ENCODE measurements around the gene EFCAB10. TPM values are rescaled to one million over a fixed set of nuclear protein-coding genes. Genes with fewer than 3 reads are reported as not detected.
"Not testable (repeated sequence)": the region's sequence is repeated elsewhere in the genome, so short reads cannot be mapped to it uniquely, and the experiment has no call there.

Gene EFCAB10
- polyA plus RNA-seq, 12 donors: 0.70 to 3.1 (median 1.5) TPM; not detected in 2

GRCh38 chr7:105531792-105532671, 49.3 kb downstream of the EFCAB10 start, which contains the start of gene RINT1:
RINT1 (plus strand) TSS chr7:105532201; CDS start chr7:105532316, 115 bp downstream.
- DNase-seq: peak; percentile 90

- no peak for DNase-seq
These were observed 50.7 kb downstream of the EFCAB10 start for GRCh38 chr7:105530546-105530945.

DNA sequence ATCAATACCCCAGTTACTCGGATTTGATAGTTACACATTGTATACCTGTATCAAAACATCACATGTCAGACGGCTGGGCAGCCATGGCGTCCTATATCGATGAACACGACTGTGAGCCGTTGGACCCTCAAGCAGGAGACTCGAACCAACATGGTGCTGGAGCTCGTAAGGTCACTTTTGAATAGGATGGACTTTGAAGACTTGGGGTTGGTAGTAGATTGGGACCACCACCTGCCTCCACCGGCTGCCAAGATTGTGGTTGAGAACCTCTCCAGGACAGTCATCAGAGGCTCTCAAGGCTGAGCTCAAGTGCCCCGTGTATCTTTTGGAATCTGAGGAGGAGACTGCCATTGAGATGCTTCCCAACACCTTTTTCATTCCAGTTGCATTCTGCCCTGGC, 51.2 kb downstream of the EFCAB10 start:
- DNase-seq: no peak

DNA sequence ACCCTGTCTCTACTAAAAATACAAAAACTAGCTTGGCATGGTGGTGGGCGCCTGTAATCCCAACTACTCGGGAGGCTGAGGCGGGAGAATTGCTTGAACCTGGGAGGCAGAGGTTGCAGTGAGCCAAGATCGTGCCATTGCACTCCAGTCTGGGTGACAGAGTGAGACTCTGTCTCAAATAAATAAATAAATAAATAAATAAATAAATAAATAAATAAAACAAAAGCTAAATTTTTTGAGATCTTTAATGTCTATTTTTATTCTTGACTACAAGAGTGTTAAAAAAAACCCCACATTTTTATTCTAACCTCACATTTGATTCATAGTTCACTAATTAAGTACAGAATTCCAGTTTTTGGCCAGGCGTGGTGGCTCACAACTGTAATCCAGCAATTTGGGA, 53.6 kb downstream of the EFCAB10 start:
- not testable (repeated sequence) for DNase-seq

- DNase-seq: no peak
These were observed 56.5 kb downstream of the EFCAB10 start for GRCh38 chr7:105524840-105525239.

GRCh38 chr7:105524423-105524822, 56.9 kb downstream of the EFCAB10 start:
- DNase-seq: not testable (repeated sequence)

DNA sequence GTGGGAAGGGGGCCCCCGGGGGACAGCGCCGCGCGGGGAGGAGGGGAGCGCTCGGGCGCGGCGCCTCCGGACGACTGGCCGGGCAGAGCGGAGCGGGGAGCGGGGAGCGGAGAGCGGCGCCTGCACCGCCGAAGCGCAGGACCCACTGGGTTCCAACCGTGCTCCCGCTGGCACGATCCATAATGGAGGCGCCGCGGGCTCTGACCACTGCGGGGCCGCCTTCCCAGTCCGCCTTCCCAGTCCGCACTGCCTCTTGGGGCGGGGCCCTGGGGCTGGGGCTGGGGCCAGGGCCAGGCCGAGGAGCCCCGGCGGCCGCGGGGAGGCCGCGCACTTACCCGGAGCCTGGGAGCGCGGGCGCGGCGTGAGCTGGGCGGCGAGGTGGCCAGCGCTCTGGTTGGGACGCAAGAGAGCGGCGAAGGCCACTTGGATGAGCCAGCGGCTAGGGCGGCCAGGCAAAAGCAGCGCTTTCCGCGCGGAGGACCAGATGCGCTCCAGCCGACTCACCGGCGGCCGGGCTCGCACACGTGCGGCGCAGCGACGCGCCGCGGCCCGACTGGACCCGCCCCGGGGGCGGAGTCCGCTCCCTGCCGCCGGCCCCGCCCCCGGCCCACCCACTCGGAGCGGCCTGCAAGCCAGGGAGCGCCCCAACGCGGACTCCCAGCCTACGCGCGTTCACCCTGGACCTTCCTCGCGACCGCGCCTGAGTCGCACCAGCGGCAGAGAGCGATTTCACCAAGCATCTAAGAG, 59.4 kb downstream of the EFCAB10 start, which contains the start of gene PUS7:
TSS of gene PUS7 (minus strand) at position 555 of the 747 bp plus-strand sequence. CDS start 13,759 bp downstream, outside the sequence.
- peak; percentile 88 for DNase-seq

- DNase-seq: peak; percentile 49
These were observed 60.1 kb downstream of the EFCAB10 start for GRCh38 chr7:105521027-105521716.

GRCh38 chr7:105520620-105521019, 60.7 kb downstream of the EFCAB10 start:
- not testable (repeated sequence) for DNase-seq

DNA sequence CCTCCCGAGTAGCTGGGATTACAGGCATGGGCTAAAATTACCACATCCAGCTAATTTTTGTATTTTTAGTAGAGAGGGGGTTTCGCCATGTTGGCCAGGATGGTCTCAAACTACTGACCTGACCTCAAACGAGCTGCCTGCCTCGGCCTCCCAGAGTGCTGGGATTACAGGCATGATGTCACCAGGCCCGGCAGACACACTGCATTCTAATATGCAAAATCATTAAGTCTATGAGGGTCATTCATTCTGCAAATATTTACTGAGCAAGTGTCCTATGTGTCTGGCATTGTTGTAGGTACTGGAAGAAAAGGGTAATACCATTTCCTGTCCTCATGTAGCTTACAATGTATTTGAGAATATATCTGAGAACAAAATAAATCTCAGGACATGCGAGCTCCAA, 61.9 kb downstream of the EFCAB10 start:
- no peak for DNase-seq

DNA sequence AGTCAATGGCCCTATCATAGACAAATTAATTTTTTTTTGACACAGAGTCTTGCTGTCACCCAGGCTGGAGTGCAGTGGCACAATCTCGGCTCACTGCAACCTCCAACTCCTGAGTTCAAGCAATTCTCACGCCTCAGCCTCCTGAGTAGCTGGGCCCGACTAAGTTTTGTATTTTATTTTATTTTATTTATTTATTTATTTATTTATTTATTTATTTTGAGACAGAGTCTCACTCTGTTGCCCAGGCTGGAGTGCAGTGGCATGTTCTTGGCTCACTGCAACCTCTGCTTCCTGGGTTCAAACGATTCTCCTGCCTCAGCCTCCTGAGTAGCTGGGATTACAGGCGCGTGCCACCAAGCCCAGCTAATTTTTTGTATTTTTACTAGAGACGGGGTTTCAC, 65.7 kb downstream of the EFCAB10 start:
- not testable (repeated sequence) for DNase-seq

Other genes starting within 250 kb of the EFCAB10 start
- gene SRPK2, start 192.6 kb downstream of the EFCAB10 start, polyA plus RNA-seq (ENCODE audit: insufficient read length in 12 of 12): 10 to 100 TPM in 11 of 12 donors, not detected in 1; 33.6 to 52.9 (median 43.1) TPM
- gene PUS7, start 59.2 kb downstream of the EFCAB10 start, polyA plus RNA-seq (ENCODE audit: insufficient read length in 12 of 12): 10 to 100 TPM in 11 of 12 donors, not detected in 1; 10.6 to 19.9 (median 15.6) TPM
- 10 to 100 TPM in 11 of 12 donors, not detected in 1; 13.2 to 31.0 (median 19.3) TPM for gene RINT1, start 49.3 kb downstream of the EFCAB10 start, polyA plus RNA-seq (ENCODE audit: insufficient read length in 12 of 12)

Measured in muscle of arm (tissue), 12 donors.